NCI-H345 treated with DMSO at 0.1 percent for 48 hours (cell line): ENCODE measurements around the gene C1orf122.

ENCODE experiments used
- DNase-seq: peaks from one replicate; lab custom pipeline; 2025; ENCODE audit not compliant: unreplicated experiment; lab: John Stamatoyannopoulos, UW

The C1orf122 gene

DNA sequence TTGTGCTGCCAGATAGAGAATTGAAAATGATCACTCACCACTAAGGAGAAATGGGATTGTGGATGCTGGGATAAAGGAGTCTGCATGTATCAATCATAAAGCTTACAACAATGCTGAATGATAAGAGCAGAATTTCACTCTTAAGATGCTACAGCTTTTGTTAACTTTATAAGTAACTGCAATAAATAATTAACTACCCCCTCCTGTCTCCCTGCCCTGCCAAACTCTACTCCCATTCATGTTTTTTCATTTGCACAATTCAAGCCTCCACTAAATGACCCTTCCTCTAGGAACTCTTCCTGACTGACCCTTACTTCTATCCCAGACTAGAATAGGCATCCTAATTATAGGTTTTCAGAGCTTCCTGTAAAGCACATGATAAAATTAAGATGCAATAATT is 36.9 kb downstream of the C1orf122 start:
- DNase-seq = no peak

DNA sequence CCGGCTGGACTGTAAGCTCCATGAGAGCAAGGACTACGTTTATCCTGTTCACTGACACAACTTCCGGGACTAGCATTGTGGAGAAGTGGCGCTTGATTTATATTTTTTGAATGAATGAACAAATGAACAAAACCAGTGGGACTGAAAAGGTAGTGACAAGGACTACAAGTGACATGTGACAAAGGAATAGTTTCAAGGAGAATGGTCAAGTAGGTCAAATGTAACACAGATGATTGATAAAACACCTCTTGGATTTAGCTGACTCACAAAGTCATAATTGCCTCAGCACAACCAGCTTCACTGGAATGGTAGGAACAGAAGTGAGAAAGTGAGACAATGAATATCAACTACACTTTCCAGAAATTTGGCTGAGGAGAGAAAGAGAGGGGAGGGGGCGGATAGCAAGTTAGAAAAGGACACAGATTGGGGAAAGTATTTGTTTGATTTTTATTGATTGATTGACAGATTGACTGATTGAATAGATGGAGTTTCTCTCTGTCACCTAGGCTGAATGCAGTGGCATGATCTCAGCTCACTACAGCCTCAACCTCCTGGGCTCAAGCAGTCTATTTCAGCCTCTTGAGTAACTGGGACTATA is 37.6 kb downstream of the C1orf122 start:
- no peak for DNase-seq

DNA sequence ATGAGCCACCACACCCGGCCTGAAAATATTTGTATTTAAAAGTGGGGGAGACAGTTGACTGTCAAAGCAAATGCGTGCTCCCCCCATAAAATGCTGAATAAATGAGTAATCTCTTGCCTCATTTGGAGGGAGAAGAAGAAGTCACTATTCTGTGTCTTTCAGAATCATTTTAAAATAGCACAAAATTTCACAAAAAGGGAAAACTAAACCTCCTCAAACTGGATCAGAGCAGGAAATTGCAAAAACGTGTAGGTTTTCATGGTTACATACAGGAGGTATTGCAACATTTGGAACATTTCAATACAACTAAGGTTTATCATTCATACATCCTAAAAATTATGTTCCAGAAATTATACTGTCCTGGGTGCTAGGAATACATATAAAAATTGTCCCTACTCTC is 38.2 kb downstream of the C1orf122 start:
- no peak for DNase-seq

DNA sequence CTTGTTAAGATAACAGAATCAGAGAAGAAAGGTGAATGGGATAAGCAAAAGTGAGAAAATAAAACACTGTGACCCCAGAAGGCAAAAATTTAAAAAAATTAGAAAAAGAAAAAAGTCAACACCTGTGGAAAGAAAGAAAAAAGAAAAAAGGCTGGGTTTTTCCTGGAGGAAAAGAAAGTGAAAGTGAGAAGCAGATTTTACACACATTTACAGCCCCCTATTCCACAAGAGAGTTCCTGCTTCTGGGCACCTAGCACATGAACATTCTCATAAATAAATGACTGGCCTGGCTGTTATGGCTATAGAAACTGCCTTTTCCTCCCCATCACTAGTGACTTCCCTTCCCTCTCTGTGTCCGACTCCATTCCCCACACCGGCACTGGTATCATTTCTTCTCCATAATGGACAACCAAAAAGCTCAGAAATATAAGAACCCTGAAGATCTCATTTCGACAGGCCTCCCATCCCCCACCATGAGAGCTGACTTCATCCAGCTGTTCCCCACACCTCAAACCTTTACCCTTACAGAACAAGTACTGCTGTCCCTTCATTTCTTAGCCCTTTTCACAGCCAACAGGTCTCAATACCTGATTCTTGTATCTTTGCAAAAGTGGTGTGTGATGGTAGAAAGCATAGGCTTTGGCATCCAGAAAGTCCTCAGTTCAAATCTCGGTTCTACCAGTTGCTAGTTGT is 39.2 kb downstream of the C1orf122 start:
- DNase-seq = no peak

DNA sequence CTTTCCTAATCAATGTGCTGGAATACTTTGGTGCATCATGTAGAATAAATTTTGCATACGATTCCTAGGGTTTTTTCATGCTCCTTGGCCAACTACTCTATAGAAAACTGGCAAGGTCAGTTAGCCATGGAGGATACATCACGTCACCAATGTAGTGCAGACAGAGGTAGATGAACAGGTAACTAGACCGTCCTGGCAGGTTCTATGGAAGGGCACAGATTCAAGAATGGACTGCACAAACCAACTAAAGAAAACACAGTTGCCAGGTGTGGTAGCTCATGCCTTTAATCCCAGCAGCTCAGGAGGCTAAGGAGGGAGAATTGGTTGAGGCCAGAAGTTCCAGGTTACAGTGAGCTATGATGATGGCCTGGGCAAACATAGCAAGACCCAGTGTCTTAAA is 41.9 kb downstream of the C1orf122 start:
- DNase-seq = no peak

DNA sequence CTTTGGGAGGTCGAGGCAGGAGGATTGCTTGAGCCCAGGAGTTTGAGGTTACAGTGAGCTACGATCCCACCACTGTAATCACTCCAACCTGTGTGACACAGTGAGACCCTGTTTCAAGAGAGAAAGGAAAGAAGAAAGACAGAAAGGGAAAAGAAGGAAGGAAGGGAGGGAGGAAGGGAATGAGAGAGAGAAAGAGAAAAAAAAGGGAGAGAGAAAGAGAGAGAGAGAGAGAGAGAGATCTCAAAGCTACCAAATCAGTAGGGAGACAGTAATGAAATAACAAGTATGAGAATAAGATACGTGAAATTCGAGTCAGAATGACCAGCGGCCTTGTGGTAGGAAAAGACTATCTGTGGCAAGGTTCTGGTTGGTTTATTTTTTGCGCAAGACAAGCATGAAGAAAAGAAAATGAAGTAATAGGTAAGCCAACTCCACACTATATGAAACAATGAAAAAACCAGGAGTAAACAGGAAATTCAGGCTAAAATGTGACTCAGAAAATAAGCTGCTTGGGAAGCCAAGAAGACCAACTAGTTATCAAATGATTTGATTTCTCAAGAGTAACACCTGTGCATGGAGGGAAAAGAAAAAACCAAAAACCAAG is 42.9 kb downstream of the C1orf122 start:
- no peak for DNase-seq

DNA sequence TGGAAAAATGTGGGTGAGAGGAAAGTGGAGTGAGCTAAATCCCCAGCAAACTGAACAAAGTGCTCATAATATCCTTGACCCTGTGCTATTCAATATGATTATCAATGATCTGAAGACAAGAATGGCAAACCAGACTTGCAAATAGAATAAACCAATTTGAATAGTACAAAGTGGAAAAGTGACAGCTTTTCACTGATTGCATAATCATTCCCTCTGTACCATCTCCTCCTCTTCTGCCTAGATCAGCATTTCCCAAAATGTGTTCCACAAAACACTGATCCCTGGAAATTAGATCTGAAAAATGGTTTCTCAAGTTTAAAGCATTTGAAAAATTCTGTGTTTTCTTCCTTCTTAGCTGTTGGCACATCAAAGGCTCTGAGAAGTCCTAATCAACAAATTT is 43.7 kb downstream of the C1orf122 start:
- DNase-seq = no peak

DNA sequence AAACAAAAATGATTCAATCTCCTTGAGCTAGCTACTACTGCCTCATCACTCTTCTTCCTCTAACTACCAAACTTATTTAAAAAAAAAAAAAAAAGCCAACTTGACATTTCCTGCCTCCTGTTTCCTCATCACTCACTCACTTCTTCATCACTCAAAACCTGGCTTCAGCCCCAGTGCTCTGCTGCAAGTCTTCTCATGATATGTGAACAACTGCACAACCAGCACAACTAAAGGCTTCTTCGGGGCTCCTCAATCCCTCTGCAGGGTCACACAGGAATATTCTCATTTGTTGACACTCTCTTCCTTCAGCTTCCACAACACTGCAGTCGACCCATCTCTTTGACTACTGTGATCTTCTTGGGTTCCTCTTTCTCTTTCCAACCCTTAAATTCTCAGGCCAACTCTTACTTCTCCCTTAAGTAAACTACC is 44.2 kb downstream of the C1orf122 start:
- DNase-seq = no peak

DNA sequence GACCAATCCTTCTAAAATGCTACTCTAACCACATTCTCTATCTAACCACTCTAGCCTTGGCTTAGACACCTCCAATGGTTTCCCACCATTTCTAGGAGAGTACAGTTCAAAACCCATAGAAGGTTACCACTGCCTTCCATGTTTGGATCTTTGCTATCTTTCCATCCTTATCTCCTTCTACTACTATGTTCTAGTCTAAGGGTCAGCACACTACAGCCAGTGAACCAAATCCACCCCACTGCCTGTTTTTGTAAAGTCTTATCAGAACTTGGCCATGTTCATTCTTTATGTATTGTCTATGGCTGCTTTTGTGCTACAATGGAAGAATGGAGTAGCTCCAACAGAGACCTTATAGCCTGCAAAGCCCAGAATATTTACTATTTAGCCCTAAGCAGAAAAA is 45.6 kb downstream of the C1orf122 start:
- no peak for DNase-seq

DNA sequence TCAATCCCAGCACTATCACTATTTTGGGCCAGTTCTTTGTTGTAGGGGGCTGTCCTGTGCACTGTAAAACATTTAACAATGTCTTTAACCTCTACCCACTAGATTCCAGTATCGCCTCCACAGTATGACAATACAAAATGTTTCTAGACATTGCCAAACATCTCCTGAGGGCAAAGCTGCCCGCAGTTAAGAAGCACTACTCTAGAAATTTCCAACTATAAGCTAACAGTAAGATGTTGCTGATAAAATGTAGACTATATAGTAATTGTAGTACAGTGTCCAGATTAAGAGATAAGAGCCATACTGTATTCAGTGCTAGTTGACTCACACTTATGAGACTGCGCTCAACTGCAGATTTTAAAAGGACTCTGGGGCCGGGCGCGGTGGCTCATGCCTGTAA is 46.8 kb downstream of the C1orf122 start:
- DNase-seq = no peak
